SK-N-SH treated with all-trans-retinoic acid at 6 μM for 48 hours (cell line): ENCODE data around the gene THRB.

ENCODE experiments used
- ARNTL ChIP-seq: fragments of 450-650 bp; formaldehyde crosslinking; IDR thresholded peaks from 2 replicates; pipeline ENCODE4 v1.5.0; 2020; ENCODE audit warnings: low read depth, mild to moderate bottlenecking, moderate library complexity, borderline replicate concordance
- PATZ1 ChIP-seq: fragments of 250-450 bp; sonication (Bioruptor Pico); IDR thresholded peaks from 2 replicates; pipeline ENCODE4 v1.8.0; 2020; ENCODE audit warnings: mild to moderate bottlenecking, moderate library complexity, borderline replicate concordance
- POU6F1 ChIP-seq: fragments of 250-450 bp; sonication (Bioruptor Pico); IDR thresholded peaks from 2 replicates; pipeline ENCODE4 v1.8.0; 2021; ENCODE audit warnings: low read depth, mild to moderate bottlenecking, moderate library complexity, borderline replicate concordance
- RARB ChIP-seq: fragments of 250-450 bp; sonication (Bioruptor Pico); IDR thresholded peaks from 2 replicates; pipeline ENCODE4 v1.8.0; 2021; ENCODE audit warnings: mild to moderate bottlenecking, moderate library complexity
- SNAI2 ChIP-seq: fragments of 250-450 bp; sonication (Bioruptor Pico); IDR thresholded peaks from 2 replicates; pipeline ENCODE4 v1.5.0; 2020; ENCODE audit warnings: mild to moderate bottlenecking, moderate library complexity
- ZC3H10 ChIP-seq: fragments of 250-450 bp; sonication (Bioruptor Pico); IDR thresholded peaks from 2 replicates; pipeline ENCODE4 v1.5.1; 2021; ENCODE audit warnings: mild to moderate bottlenecking, moderate library complexity
- ZFP3 ChIP-seq: fragments of 250-450 bp; sonication (Bioruptor Pico); IDR thresholded peaks from 2 replicates; pipeline ENCODE4 v1.5.0; 2020; ENCODE audit warnings: mild to moderate bottlenecking, moderate library complexity
- ZFP30 ChIP-seq: fragments of 450-650 bp; formaldehyde crosslinking; IDR thresholded peaks from 2 replicates; pipeline ENCODE4 v1.5.0; 2022; ENCODE audit warnings: mild to moderate bottlenecking, moderate library complexity
- ZNF8 ChIP-seq: fragments of 450-650 bp; formaldehyde crosslinking; IDR thresholded peaks from 2 replicates; pipeline ENCODE4 v1.5.0; 2020; ENCODE audit warnings: mild to moderate bottlenecking, moderate library complexity

GRCh38 chr3:24197809-24198208 lies 296.8 kb downstream of the THRB start:
- TF ChIP-seq RARB (CRISPR knock-in tag) (no peak), ZC3H10 (CRISPR knock-in tag) (no peak), ZFP3 (CRISPR knock-in tag) (no peak), SNAI2 (CRISPR knock-in tag) (no peak), ARNTL (CRISPR knock-in tag) (no peak), PATZ1 (CRISPR knock-in tag) (no peak), POU6F1 (CRISPR knock-in tag) (no peak), ZFP30 (CRISPR knock-in tag) (no peak), ZNF8 (CRISPR knock-in tag) (no peak)
